GM18873 (cell line): ENCODE data around the gene TNC.

ENCODE experiments used
- ATAC-seq: cut with Tn5 transposase; IDR thresholded peaks from one replicate; pipeline ENCODE4 v1.9.1; 2021; ENCODE audit warnings: mild to moderate bottlenecking, moderate library complexity, moderate number of reproducible peaks; ENCODE audit not compliant: unreplicated experiment, low FRiP score

TNC gene

DNA sequence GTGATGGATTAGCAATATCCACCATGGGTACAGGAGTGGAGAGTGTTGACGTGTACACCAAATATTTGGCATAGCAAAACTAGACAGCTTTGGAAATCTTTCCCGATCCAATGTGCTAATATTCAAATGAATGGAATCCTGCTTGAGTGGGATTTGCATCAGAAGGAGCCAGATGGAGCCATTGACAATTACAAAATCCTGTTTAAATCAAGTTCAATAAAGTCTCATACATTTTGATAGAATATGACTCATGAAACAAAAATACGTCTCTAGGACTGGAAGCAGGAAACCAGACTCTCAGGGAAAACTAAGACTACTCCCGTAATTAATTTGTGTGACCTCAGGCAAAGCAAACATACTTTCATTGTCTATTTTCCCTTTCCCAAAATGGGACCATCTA is 13.0 kb downstream of the TNC start:
- ATAC-seq = no peak

DNA sequence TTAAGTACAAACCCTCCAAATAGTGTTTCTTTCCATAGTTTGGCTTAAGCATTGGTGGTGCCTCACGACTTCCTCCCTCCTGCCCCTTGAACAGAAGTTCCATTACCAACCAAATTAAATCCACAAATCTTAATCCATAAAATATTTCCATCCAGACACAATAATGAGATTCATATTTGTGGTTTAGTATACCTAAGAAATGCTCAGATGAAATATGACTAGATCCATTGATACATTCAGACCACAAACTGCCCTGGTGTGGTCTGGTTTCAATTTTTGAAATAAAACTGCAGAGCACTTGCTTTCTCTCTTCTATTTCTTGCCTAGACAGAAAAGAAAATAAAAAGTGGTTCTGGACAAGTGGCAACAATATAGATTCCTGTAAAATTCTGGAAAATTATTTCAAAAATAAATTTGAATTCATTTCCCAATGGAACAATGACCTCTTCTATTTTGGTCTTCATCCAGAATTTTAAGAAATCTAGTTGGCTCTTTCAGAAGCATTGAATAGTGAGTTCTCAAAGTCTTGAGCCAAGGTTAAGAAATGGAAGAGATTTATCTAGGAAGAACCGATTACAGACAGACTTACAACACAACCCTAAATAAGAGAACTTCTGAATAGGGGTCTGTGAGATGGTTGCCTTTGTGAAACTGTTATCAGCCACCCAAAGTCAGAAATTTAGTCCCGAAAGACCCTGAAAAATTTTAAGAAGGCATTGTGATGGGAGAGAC is 14.0 kb downstream of the TNC start:
- no peak for ATAC-seq

DNA sequence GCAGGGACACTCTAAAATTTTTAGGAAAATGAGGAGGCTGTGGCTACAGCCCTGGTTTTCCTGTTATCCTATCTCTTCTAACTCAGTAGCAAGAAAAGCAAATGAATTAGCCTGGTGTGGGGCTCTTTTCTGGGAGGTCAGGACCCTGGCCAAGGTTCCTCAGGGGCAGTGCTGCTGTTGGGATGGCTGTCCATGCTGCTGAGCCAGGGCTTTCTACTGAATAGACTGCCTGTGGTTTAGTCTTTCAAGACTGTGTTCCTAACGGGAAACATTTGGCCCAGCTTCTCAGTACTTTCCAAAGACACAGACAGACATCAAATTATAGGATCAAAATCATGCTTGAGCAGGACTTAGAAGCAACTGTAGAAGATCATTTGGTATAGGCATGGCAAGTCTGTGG is 18.1 kb downstream of the TNC start:
- ATAC-seq = no peak

DNA sequence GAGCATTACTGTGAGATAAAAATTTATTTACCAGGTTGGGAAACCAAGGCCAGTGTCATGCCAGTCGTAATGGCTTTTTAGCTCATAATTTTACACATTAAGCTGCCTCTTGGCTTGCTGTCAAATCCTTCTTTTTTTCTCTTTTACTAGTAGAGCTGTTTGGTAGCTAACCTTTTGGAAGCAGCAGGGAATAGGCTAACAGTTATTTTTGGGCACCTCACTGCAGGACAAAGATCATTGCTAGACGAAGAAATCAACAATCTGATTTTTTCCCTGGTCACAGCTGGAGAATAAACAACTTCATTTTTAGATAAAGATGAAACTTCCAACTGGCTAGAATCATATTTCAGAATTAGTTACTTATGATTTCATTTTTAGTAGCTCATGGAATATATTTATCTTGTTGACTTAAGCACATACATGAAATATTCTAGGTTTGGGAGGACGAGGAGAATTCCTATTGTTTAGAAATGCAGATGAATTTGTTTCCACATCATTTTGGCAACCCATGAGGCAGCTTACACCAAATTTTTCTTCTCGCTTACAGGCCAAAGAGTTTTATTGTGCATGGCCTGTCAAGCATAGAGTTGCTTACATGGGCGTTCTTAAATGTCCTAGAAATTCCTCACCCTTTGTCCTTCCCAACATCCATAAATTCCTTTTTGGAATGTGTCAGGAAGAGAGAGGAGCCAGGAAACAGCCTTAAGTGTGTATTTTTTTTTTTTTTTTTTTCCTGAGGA is 19.6 kb downstream of the TNC start:
- ATAC-seq = no peak

DNA sequence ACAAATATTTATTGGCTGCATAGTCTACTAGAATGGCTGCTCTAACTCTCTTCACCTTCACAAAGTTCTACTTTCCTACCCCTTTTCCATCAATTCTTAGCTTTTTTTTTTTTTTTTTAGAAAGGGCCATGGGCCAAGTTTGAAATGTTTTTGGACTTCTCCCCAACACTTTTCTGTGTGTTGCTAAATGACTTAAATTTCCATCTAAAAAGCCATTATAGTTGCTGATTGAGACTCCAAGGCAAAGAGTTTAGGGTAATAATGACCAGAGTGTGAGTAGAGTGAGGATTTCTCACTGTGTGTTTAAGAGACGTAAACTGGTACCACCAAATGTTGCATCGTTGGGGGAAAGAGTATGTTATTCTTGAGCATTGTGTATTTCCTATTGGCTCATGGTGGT is 24.4 kb downstream of the TNC start:
- no peak for ATAC-seq

DNA sequence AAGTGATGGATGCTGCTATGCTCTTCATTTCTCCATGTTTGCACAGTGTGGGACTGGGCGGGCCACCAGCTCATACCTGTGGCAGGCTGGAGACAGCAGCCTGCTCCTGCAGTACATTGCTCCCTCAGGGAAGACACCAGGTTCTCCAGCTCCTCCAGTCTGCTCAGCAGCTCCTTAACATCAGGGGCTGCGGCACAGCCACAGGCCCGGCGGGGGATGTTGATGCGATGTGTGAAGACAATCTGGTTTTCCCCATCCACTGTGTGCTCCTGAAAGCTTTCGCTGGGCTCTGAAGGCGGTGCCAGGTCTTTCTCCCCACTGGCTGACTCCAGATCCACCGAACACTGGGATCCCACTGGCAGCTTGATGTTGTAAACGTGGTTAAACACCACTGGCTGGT is 27.5 kb downstream of the TNC start:
- no peak for ATAC-seq

DNA sequence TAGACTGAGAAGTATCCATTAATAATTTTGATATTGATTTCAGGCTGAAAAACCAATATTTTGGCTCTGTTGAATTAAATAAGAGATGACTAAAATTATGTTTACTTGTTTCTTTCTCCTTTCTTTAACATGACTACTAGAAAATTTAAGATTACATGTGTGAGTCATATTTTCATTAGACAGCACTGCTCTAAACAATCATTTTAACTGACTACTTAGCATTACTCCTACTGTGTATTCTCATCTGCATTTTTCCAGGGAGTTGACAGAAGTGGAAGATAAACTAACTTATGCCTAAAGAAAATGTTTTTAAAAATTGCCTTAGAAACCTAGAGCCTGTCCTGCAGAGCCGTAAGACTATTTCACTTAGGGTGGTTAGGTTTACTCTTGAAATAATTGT is 29.1 kb downstream of the TNC start:
- no peak for ATAC-seq

DNA sequence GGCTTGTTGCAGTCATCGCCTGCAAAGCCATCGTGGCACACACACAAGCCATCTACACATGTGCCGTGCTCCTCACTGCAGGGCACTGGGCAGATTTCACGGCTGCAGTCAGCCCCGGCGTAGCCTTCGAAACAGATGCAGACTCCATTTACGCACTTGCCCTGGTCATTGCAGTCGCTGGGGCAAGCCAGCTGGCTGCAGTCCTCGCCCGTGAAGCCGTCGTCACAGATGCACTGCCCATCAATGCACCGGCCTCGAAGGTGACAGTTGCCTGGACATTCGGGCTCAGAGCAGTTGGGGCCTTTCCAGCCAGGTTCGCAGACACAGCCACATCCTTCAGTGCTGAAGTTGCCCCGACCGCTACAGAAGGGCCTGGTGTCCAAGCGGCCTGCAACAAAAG is 31.1 kb downstream of the TNC start:
- ATAC-seq = no peak

DNA sequence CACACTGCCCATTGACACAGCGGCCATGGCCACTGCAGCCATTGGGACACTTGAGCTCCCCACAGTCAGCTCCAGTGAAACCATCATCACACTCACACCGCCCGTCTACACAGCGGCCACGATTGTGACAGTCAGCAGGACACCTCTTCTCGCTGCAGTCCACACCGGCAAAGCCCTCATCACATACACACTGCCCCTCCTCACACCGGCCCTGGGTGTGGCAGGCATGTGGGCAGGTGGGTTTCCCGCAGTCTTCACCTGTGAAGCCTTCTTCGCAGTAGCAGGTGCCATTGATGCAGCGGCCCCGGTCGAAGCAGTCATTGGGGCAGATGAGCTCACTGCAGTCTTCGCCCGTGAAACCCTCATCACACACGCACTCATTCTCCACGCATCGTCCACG is 31.5 kb downstream of the TNC start:
- no peak for ATAC-seq

DNA sequence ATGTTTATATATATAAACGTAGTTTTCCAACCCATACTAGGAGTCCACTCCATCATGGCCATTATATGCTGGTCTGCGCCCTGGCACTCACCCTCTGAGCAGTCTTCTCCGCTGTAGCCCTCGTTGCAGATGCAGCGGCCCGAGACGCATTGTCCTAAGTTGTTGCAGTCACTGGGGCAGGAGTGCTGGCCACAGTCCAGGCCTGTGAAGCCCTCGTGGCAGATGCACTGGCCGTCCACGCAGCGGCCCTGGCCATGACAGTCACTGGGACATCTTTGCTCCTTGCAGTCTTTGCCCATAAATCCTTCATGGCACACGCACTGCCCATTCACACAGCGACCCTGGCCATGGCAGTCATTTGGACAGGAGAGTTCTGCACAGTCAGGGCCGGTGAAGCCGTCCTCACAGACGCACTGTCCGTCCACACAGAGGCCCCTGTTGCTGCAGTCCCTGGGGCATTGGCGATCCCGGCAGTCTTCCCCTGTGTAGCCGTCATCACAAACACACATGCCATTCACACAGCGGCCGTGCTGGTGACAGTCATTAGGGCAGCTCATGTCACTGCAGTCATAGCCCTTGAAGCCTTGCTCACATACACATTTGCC is 32.1 kb downstream of the TNC start:
- ATAC-seq = no peak

DNA sequence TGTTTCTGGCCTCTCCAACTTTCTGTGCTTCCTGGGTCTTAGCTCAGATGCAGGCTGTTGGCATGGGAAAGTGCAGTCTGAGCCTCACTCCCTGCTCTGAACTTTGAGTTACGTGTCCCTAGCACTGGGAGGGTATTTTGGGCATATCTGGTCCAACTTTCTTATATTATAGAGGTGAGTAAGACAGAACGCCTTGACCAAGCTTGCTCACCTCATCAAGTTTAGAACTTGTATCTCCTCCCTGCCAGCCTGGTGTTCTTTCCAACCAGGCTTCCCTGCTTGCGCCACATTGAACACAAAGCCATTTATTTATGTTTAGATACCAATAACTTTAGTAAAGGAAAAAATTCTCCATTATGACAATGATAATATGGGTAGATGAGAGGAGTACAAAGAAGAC is 33.2 kb downstream of the TNC start:
- ATAC-seq = no peak

DNA sequence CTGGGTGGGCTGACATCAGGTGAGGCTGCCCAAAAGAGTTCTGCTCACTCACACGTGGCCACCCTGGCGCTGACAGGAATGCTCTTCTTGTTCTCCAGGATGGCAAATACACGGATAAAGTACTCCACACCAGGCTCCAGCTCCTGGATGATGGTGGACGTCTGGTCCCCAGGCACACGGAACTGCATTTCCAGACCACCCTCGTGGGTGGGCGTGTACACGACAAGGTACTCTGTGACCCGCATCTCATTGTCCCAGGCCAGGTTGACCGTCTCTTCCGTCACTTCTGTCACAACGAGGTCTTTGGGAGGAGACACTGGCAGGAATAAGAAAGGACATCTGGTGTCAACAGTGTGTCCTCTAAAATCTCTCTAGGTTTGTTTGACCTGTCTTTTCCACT is 33.8 kb downstream of the TNC start:
- ATAC-seq = no peak

DNA sequence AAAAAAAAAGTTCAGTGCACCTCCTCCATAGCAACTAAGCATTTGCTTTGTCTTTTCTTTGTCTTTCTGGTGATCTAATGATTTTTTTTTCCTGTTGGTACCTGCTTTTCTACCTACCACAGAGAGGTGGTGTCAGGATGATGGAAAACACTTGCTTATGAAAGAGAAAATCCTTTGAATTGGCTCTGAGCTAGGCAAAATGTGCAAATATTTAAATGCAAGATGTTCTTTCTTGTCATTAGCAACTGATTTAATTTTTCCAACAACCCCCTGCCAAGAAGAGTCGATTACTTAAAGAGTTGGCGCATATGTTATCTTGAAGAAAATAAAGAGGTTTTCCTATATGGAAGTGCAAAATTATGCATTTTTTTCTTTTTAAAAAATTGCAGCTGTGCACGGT is 37.7 kb downstream of the TNC start:
- no peak for ATAC-seq

DNA sequence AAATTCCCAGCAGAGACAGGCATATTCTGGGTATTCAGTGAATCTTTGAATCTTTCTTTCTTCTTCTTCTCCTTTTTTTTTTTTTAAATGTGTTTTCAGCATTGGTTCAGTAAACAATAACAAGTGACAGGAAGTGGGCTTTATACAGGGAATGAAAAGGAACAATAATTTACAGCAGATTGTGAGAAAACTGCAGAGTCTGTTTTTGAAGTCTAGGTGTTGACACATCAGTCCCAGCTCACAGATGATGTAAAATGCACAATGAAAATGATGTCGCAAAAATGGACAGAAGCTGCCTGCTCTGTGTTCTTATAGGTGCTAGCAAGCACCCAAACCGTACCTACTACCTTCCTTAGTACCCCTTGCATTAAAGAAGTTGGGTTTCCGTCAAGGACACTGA is 38.8 kb downstream of the TNC start:
- no peak for ATAC-seq

DNA sequence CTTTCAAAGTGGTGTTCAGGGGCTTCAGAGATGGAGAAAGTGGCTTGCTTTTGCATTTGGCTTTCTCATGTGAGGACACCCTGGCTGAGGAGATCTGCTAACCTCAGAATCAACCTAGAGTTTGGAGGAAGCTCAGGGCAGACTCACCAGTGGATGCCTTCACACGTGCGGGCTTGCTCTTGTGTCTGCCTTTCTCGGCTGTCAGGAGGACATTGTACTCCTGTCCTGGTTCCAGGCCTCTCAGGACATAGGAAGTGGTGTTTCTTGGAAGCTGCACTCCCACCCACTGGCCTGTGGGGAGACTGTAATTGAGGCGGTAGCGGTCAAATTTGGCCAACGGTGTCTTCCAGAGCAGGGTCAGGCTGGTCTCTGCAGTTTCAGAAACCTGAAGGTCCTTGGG is 44.5 kb downstream of the TNC start:
- no peak for ATAC-seq

DNA sequence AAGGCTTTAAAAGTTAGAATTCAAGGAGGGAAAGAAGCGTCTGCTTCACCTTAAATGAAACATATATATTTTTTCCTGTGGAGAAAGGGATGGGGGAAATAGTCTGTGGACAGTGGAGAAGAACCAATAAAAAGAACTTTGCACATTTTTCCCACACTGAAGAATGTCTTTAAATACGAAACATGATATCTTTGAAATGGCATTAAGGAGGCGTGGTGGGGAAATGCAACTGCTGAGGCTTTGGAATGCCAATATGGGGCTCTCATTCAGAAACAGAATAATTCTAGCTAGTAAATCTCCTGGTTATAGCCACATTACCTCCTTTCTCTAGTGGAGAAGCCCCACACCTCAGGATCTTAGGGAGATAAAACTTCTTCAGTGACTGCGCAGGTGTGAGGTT is 46.8 kb downstream of the TNC start:
- ATAC-seq = no peak

DNA sequence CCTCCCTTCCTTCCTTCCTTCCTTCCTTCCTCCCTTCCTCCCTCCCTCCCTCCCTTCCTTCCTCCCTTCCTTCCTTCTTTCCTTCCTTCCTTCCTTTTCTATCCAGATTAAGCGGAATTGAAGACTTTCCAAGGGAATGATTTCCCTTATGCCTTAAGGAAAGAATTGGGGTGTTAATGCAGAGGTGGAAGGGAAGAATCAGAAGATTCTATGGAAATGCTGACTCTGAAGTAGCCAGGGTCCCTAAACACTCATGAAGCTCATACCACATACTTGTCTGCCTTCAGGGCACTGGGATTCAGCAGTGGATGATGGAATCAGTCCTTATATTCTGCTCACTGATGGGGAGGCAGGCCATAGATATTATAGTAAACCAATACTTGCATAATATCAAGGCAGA is 48.2 kb downstream of the TNC start:
- no peak for ATAC-seq

DNA sequence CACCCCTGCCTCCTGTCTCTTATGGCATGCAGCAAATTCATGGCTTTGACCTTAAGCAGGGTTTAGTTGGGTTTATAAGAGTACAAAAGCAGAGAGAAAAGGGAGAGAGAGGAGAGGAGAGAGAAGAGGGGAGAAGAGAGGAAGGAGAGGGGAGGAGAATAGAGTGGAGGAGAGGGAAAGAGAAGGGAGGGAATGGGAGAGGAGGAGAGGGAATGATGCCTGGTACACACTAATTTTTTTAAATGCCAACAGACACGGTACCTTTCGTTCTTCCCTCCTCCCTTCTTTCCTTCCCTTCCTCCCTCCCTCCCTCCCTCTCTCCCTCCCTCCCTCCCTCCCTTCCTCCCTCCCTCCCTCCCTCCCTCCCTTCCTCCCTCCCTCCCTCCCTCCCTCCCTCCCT is 48.7 kb downstream of the TNC start:
- no peak for ATAC-seq

DNA sequence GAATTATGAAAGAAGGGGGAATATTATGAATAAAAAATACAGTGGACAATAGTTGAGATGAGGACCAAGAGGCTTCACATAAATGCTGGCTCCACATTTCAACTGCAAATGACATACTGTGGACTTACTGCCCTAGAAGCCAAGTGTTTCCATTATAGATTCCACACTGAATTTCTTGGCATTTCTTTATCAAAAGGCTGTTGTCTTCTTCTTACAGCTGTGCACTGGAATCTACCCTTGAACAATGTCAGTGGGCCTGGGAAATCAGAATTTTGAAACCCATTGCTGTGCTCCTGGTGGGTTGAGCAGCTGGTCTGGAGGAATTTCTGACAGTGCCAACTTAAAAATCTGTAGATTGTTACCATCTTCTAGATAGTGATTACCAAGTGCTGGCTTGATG is 49.9 kb downstream of the TNC start:
- no peak for ATAC-seq

DNA sequence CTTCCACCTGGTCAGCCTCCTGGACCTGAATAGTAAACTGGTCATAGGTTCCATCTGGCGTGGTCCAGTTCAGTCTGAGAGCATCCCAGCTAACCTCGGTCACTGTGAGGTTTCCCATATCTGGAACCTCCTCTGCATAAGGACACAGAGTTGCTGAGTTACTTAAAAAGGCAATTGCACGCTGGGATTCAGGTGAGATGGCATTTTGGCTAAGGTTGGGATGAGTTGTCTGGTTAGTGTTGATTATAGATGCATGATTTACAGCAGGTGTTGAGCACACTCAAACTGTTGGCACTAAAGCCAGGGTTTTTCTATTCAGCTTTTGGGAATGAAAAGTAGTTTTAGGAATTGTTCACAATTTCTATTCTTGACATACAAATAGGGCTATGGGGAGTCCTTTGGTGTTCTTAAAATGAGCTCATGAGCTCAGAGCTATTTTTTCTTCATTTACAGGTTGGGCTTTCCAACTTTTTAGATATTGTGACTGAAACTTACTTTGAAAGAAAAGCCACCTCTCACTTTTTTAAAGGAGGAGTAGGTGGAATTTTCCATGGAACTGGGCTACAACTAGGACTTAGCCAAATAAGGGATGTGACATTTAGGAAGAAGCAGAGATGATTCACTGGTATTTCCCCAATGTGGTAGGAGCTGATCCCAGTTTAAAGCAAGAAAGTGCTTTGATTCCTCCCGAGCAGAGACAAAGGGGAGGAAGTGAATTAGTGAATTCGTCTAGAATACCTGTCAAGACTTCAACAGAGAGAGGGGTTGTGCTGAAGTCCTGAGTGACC is 54.7 kb downstream of the TNC start:
- no peak for ATAC-seq

DNA sequence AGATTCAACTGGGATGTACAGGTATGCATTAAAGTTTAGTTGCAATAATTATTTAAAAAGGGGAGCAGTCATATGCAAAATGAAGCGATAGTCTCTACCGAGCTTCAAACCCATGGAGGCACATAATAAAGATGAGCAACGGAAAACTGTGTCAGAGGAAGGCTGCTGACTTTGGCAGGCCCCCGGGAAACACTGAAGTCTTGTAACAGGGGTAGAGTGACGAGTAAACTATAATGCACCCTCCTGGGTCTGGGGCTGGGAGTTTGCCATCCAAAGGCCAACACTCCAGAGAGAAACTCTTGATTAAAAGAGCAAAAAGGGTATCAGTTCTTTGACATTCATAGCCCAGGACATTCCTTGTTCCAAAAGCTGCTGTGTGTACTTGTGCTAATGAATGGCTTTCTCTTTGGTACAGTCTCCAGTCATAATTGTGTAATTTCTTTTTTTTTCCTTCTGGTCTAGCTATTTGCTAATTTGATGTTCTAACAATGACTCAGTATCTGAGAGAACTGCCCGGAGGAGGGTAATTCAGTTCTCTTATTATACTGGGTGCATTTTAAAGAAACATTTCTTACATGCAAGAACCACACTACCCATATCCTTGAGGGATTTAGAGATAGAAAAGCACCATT is 59.2 kb downstream of the TNC start:
- no peak for ATAC-seq
